ENCODE results near the gene CDH16.

The CDH16 gene

GRCh38 chr16:66934138-66934838 lies 15.6 kb upstream of the CDH16 start, which contains the start of gene CIAO2B:
Gene CIAO2B (minus strand): TSS chr16:66934402. CDS start chr16:66934364, 38 bp downstream.
- H3K9me2 ChIP-seq (ENCODE audit: low read depth, low read length) = no peaks in the 10 kb centered on the region
- H2AFZ ChIP-seq (ENCODE audit: low read length) = no peak within 1 kb of the TSS
- H3K36me3 ChIP-seq (ENCODE audit: insufficient read depth, low read length) = peaks cover 10% of the 10 kb centered on the region; the same call in 1 of the 2 replicates
- H3F3A ChIP-seq (ENCODE audit: insufficient read depth, low read length) = no peaks in the 10 kb centered on the region
- no peaks in the 10 kb centered on the region for H3K9me3 ChIP-seq (ENCODE audit: low read length)
- no peaks in the 10 kb centered on the region for H4K20me1 ChIP-seq (ENCODE audit: insufficient read depth, low read length)
- peaks cover 23% of the 10 kb centered on the region for H3K4me1 ChIP-seq (ENCODE audit: insufficient read depth, low read length, severe bottlenecking)
- no peaks in the 10 kb centered on the region for H3K27me3 ChIP-seq (ENCODE audit: insufficient read depth, low read length)
- H3K4me3 ChIP-seq (ENCODE audit: low read depth, low read length, poor library complexity, severe bottlenecking) = peak within 1 kb of the TSS; percentile 97
- no peak within 1 kb of the TSS for H3K27ac ChIP-seq (ENCODE audit: low read depth, low read length, poor library complexity, severe bottlenecking)
- H3K9ac ChIP-seq (ENCODE audit: low read length) = peak within 1 kb of the TSS; percentile 97
- peak within 1 kb of the TSS; percentile 98 for H3K4me2 ChIP-seq (ENCODE audit: low read length)
- H3K79me2 ChIP-seq (ENCODE audit: insufficient read depth, low read length) = no peaks in the 10 kb centered on the region
- no peak for TF ChIP-seq EZH2 (IDR thresholded peaks at IDR 0.05; ENCODE audit: borderline replicate concordance, low read length)
- no peak for TF ChIP-seq CTCF (IDR thresholded peaks at IDR 0.05; ENCODE audit: low read length)

GRCh38 chr16:66933776-66934137 lies 15.1 kb upstream of the CDH16 start:
- Histone ChIP-seq H3K4me2 (ENCODE audit: low read length) (peak overlapping the region; percentile 98), H3K4me3 (ENCODE audit: low read depth, low read length, poor library complexity, severe bottlenecking) (peak overlapping the region; percentile 97), H3K27me3 (ENCODE audit: insufficient read depth, low read length) (no peaks in the 10 kb centered on the region), H4K20me1 (ENCODE audit: insufficient read depth, low read length) (no peaks in the 10 kb centered on the region), H2AFZ (ENCODE audit: low read length) (no peak overlapping the region), H3K9me3 (ENCODE audit: low read length) (no peaks in the 10 kb centered on the region), H3F3A (ENCODE audit: insufficient read depth, low read length) (no peaks in the 10 kb centered on the region), H3K36me3 (ENCODE audit: insufficient read depth, low read length) (peaks cover 10% of the 10 kb centered on the region; the same call in 1 of the 2 replicates), H3K9me2 (ENCODE audit: low read depth, low read length) (no peaks in the 10 kb centered on the region), H3K79me2 (ENCODE audit: insufficient read depth, low read length) (no peaks in the 10 kb centered on the region), H3K27ac (ENCODE audit: low read depth, low read length, poor library complexity, severe bottlenecking) (no peak overlapping the region), H3K4me1 (ENCODE audit: insufficient read depth, low read length, severe bottlenecking) (peaks cover 23% of the 10 kb centered on the region), H3K9ac (ENCODE audit: low read length) (peak overlapping the region; percentile 97)
- no peak; the same call in 1 of the 2 replicates for TF ChIP-seq CTCF (IDR thresholded peaks at IDR 0.05; ENCODE audit: low read length)
- no peak for TF ChIP-seq EZH2 (IDR thresholded peaks at IDR 0.05; ENCODE audit: borderline replicate concordance, low read length)

- Histone ChIP-seq H3K36me3 (ENCODE audit: insufficient read depth, low read length) (peaks cover 10% of the 10 kb centered on the region; the same call in 1 of the 2 replicates), H3K27me3 (ENCODE audit: insufficient read depth, low read length) (no peaks in the 10 kb centered on the region), H3K4me3 (ENCODE audit: low read depth, low read length, poor library complexity, severe bottlenecking) (no peak overlapping the region), H3K9me3 (ENCODE audit: low read length) (no peaks in the 10 kb centered on the region), H3K4me2 (ENCODE audit: low read length) (no peak overlapping the region), H3K9ac (ENCODE audit: low read length) (no peak overlapping the region), H3K79me2 (ENCODE audit: insufficient read depth, low read length) (no peaks in the 10 kb centered on the region), H3F3A (ENCODE audit: insufficient read depth, low read length) (no peaks in the 10 kb centered on the region), H3K4me1 (ENCODE audit: insufficient read depth, low read length, severe bottlenecking) (peaks cover 23% of the 10 kb centered on the region), H3K9me2 (ENCODE audit: low read depth, low read length) (no peaks in the 10 kb centered on the region), H2AFZ (ENCODE audit: low read length) (no peak overlapping the region), H3K27ac (ENCODE audit: low read depth, low read length, poor library complexity, severe bottlenecking) (no peak overlapping the region), H4K20me1 (ENCODE audit: insufficient read depth, low read length) (no peaks in the 10 kb centered on the region)
- no peak for TF ChIP-seq CTCF (IDR thresholded peaks at IDR 0.05; ENCODE audit: low read length)
- TF ChIP-seq EZH2 (IDR thresholded peaks at IDR 0.05; ENCODE audit: borderline replicate concordance, low read length) = no peak
Observed at GRCh38 chr16:66932076-66932475, 13.4 kb upstream of the CDH16 start.

Measured in OCI-LY1 (cell line).